HT1080 (cell line): ENCODE results near the gene GNB2. TPM values are rescaled to one million over a fixed set of nuclear protein-coding genes. Genes with fewer than 3 reads are reported as not detected.
A peak's percentile ranks its signal among the peaks of the same experiment; 100 is the strongest.
"Not testable (repeated sequence)": the region's sequence is repeated elsewhere in the genome, so short reads cannot be mapped to it uniquely, and the experiment has no call there.

Experiments used
- DNase-seq: peaks from one replicate; pipeline ENCODE4 v3.0.0-alpha.2; 2015; ENCODE audit warnings: low read depth
- total RNA-seq: library from RNA; depleted of rRNA; stranded (reverse); fragments of >200 nt; shearing (Covaris generic); gene quantifications from 2 replicates; pipeline ENCODE4 v1.2.3, GENCODE V29; 2014

GNB2 gene
- total RNA-seq, 1 experiment from 2014 or later: 162 TPM

- no peak for DNase-seq
Observed at GRCh38 chr7:100693312-100694097, 20.0 kb downstream of the GNB2 start.

DNA sequence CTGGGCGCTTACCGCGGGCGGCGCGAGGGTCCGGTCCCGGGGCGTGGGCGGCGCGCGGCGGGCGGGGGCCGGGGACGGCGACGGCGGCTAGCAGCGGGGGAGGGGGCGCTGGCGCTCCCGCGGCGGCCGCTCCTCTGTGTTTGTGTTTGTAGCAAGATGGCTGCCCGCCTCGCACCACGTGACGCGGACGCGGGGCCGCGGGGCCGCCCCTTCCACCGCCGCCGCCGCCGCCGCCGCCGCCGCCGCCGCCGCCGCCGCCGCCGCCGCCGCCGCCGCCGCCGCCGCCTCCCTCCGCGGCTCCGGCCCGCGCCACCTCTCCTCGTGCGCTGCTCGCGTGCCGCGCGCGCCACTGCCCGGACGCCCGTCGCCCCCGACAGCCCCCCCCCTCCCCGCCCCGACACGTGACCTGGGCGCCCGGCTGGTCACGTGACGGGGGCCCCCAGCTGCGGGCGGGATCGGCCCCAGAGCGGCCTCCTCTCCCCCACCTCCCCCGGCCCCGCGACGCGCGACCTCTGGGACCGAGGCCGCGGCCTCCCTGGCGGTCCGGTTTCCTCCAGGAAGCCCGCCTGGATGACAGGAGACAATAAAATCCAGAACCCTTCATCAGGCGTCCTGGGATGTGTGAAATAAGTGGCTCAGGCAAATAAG lies 20.7 kb downstream of the GNB2 start, which contains the start of gene GIGYF1:
Gene GIGYF1 (minus strand): TSS at position 153 of the 648 bp plus-strand sequence. CDS start 6,012 bp downstream, outside the sequence.
- DNase-seq: no peak

DNA sequence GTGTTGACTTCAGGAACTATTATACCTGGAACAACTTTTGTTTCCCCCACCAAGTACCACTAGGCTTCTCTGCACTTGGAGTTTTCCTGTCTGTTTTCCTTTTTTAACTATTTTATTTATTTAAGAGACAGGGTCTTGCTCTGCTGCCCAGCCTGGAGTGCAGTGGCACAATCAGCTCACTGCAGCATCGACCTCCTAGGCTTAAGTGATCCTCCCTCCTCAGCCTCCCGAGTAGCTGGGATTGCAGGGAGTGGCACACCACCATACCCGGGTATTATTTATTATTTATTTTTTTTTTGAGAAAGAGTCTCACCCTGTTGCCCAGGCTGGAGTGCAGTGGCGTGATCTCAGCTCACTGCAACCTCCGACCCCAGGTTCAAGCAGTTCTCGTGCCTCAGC lies 22.6 kb downstream of the GNB2 start:
- no peak for DNase-seq

DNA sequence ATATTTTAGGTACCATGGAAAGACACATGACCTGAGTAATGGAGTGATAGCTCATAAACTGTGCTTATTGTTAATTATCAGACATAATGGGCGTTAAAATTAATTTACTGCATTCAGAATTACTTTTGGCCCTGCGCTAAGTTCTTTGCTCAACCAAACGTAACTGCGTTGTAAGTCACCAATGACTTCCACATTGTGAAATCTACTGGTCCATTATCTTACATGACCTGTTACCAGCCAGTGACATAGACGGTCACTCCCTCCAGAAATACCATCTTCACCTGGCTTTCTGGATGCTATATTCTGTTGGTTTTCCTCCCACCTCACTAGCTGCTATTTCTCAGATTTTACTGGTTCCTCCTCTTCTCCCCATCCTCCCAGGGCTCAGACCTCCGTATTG lies 25.5 kb downstream of the GNB2 start:
- no peak for DNase-seq

DNA sequence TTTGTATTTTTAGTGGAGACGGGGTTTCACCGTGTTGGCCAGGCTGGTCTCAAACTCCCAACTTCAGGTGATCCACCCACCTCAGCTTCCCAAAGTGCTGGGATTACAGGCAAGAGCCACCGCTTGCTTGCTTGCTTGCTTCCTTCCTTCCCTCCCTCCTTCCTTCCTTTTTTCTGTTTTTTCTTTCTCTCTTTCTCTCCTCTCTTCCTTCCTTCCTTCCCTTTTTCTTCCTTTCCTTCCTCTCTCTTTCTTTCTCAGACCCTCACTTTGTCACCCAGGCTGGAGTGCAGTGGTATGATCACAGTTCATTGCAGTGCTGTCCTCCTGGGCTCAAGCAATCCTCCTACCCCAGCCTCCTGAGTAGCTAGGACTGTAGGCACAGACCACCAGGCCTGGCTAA lies 27.5 kb downstream of the GNB2 start:
- not testable (repeated sequence) for DNase-seq

DNA sequence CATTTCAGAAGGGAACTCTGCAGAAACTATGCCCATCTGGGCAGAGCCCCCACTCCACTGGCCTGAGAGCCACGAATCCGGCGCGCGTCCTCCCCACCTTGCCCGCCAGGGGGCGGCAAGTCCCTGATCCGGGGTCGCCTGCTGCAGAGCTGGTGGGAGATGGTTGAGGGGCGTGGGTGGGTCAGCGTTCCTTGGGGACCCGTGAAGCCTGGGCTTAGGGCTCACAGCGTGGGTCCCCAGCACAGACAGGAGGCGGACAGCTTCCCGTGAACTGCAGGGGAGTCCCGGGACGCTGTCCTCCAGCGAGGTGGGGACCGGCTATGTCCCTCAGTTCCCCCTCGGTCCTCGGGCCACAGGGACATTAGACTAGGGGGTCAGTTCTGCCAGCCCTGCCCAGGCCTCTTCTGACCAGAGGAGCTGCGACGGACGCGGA lies 31.8 kb downstream of the GNB2 start:
- DNase-seq: peak; percentile 72

- DNase-seq: peak; percentile 95
Observed at GRCh38 chr7:100705753-100706671, 32.5 kb downstream of the GNB2 start, which contains the start of gene POP7. Gene POP7, plus strand, starts transcription at chr7:100706121. Its CDS starts 710 bp downstream, at chr7:100706831.

GRCh38 chr7:100706672-100707311 lies 33.3 kb downstream of the GNB2 start:
- no peak for DNase-seq

- no peak for DNase-seq
Observed at GRCh38 chr7:100708395-100708794, 34.9 kb downstream of the GNB2 start.

DNA sequence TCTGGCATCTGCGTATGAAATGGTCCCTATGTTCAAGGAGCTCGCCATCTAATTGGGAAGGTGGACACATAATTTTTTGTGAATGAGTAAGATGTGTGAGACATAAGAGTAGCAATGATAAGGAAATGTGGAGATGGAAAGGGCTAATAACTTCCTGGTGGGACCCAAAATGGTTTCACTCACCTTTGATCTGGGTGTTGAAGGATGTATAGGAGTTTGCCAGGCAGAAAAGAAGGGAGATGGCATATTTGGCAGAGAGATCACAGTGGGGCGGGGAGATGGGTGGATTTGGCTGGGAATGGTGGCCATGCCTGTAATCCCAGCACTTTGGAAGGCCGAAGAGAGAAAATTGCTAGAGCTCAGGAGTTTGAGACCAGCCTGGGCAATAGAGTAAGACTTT lies 36.9 kb downstream of the GNB2 start:
- no peak for DNase-seq

DNA sequence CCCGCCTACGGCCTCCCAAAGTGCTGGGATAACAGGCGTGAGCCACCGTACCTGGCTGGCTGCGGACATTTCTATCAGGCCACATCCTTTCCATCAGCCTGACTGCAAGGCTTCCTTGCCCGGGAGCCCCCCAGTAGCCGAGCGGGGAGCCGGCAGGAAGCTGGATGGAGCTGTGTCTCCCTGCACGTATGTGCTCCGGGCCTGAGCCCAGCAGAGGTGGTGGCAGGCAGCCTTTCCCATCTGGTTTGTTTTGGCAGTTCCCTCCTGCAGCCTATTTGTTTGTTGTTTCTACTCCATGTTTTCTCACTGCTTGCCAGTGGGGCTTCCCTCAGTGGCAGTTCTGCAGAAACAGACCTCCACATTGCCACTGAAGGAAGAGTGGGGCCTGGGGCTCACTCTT lies 37.8 kb downstream of the GNB2 start:
- no peak for DNase-seq

DNA sequence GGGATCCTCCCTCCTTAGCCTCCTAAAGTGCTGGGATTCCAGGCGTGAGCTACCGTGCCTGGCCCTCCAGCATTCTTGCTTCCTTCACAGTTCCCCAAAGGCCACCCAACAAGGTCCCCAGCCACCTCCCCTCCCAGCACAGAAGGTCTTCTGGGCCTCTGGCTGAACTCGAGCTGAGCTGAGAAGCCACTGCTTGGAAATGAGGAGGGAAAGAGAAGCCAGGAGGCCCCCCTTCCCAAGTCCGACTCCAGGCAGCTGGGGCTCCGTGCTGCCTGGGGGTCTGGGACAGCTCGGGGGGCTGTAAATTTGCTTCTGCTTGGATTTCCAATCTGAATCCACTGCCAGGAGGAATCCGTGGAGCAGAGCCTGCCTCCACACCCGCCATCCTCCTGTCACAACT lies 41.2 kb downstream of the GNB2 start:
- DNase-seq: no peak

DNA sequence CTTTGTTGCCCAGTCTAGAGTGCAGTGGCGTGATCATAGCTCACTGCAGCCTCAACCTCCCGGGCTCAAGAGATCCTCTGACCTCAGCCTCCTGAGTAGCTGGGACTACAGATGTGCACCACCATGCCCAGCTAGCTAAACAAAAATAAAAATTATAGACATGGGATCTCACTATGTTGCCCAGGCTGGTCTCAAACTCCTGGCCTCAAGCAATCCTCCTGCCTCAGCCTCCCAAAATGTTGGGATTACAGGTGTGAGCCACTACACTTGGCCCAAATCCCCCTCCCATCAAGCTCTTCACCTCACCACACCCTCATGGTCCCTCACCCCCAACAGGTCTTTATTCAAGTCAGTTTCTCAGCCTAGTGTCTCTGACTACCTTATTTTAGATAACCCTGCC lies 43.5 kb downstream of the GNB2 start:
- not testable (repeated sequence) for DNase-seq

DNA sequence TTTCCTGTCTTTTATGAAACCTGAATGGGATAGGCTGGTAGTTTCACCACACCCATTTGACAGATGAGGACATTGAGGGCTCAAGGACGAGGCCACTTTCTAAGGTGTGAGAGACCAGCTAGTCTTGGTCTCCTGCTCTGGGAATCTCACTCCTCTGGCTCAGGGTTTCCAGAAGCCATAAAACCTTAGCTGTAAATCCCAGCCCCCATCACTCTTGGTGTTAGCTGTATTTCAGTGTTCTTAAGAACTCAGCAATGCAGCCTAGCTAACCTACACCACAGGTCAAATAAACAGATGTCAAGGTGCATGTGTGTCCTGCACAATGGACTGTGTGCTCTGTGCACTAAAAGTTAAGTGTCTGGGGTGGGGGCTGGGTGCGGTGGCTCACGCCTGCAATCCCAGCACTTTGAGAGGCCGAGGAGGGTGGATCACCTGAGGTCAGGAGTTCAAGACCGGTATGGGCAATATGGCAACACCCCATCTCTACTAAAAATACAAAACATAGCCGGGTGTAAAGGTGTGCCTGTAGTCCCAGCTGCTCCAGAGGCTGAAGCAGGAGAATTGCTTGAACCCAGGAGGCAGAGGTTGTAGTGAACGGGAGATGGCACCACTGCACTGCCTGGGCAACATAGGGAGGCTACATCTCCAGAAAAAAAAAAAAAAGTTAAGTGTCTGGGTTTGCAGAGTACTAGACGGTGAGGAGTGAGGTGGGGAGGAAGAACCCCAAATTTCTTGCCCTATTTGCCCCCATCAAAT lies 46.2 kb downstream of the GNB2 start:
- peak; percentile 64 for DNase-seq

DNA sequence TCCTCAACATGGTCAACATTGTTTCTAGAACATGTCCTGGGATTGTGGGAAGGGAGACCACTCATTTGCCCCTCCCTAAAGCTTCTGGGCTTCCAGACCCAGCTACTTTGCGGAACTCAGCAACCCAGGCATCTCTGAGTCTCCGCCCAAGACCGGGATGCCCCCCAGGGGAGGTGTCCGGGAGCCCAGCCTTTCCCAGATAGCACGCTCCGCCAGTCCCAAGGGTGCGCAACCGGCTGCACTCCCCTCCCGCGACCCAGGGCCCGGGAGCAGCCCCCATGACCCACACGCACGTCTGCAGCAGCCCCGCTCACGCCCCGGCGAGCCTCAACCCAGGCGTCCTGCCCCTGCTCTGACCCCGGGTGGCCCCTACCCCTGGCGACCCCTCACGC lies 46.7 kb downstream of the GNB2 start, which contains the start of gene EPO:
Gene EPO (plus strand): TSS at position 190 of the 392 bp plus-strand sequence. CDS start 513 bp downstream, outside the sequence.
- DNase-seq: no peak

GRCh38 chr7:100720671-100721504 lies 47.3 kb downstream of the GNB2 start:
- DNase-seq: no peak

- DNase-seq: no peak
Observed at GRCh38 chr7:100721505-100721812, 47.9 kb downstream of the GNB2 start.

DNA sequence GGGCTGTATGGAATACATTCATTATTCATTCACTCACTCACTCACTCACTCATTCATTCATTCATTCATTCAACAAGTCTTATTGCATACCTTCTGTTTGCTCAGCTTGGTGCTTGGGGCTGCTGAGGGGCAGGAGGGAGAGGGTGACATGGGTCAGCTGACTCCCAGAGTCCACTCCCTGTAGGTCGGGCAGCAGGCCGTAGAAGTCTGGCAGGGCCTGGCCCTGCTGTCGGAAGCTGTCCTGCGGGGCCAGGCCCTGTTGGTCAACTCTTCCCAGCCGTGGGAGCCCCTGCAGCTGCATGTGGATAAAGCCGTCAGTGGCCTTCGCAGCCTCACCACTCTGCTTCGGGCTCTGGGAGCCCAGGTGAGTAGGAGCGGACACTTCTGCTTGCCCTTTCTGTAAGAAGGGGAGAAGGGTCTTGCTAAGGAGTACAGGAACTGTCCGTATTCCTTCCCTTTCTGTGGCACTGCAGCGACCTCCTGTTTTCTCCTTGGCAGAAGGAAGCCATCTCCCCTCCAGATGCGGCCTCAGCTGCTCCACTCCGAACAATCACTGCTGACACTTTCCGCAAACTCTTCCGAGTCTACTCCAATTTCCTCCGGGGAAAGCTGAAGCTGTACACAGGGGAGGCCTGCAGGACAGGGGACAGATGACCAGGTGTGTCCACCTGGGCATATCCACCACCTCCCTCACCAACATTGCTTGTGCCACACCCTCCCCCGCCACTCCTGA lies 49.1 kb downstream of the GNB2 start:
- DNase-seq: no peak
